Breast epithelium (tissue), 3 donors: ENCODE results near the gene IBSP.

ENCODE experiments used
- POLR2A ChIP-seq: fragments of 450-650 bp; IDR thresholded peaks from one replicate; pipeline ENCODE4 v1.6.1; 2016; ENCODE audit warnings: antibody characterized with exemption, mild to moderate bottlenecking, moderate library complexity
- POLR2AphosphoS5 ChIP-seq, 3 donors: sonication (generic); formaldehyde crosslinking; IDR thresholded peaks; one replicate each; pipeline ENCODE4 v1.6.1; 2017; ENCODE audit warnings: antibody characterized with exemption in 3 of 3
- TF ChIP-seq, protein P1 (sequence below), 3 donors: fragments of 450-650 bp; IDR thresholded peaks; one replicate each; pipeline ENCODE4 v1.5.1; 2016 to 2017; ENCODE audit warnings: antibody characterized with exemption in 3 of 3, mild to moderate bottlenecking in 3 of 3, moderate library complexity in 3 of 3

DNA sequence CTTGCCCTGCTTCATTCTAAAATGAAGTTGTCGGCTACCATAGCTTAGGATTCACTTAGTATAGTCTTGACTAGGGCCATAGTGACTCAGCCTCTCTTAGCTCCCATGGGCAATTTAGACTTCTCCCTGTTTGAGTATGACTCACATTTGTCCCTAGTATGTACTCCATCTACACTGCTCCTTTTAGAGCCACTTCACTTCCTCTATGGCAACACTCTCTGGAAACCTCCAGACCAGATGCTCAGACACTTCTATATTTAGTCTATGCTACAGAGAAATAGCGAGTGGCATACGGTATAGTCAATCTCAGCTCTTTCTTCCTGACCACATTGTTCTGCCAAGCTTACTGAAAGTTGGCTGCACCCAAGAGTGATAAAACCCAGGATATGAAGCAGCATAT is 44.6 kb downstream of the IBSP start:
- TF ChIP-seq, protein P1, sequence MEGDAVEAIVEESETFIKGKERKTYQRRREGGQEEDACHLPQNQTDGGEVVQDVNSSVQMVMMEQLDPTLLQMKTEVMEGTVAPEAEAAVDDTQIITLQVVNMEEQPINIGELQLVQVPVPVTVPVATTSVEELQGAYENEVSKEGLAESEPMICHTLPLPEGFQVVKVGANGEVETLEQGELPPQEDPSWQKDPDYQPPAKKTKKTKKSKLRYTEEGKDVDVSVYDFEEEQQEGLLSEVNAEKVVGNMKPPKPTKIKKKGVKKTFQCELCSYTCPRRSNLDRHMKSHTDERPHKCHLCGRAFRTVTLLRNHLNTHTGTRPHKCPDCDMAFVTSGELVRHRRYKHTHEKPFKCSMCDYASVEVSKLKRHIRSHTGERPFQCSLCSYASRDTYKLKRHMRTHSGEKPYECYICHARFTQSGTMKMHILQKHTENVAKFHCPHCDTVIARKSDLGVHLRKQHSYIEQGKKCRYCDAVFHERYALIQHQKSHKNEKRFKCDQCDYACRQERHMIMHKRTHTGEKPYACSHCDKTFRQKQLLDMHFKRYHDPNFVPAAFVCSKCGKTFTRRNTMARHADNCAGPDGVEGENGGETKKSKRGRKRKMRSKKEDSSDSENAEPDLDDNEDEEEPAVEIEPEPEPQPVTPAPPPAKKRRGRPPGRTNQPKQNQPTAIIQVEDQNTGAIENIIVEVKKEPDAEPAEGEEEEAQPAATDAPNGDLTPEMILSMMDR (IDR thresholded peaks at IDR 0.05): no peak
- TF ChIP-seq POLR2A: no peak
- no peak for TF ChIP-seq POLR2AphosphoS5 (IDR thresholded peaks at IDR 0.05)
